NCI-H146 (cell line): ENCODE data around the gene TOMM40L.
A peak's percentile ranks its signal among the peaks of the same experiment; 100 is the strongest.
"Not testable (repeated sequence)": the region's sequence is repeated elsewhere in the genome, so short reads cannot be mapped to it uniquely, and the experiment has no call there.

ENCODE experiments used
- DNase-seq: peaks from one replicate; lab custom pipeline; 2025; lab: John Stamatoyannopoulos, UW

TOMM40L gene

GRCh38 chr1:161222175-161223019 is 3.5 kb upstream of the TOMM40L start:
- no peak for DNase-seq

- no peak for DNase-seq
Observed at GRCh38 chr1:161223805-161224694, 1.8 kb upstream of the TOMM40L start.

GRCh38 chr1:161224695-161225087 is 1.2 kb upstream of the TOMM40L start:
- not testable (repeated sequence) for DNase-seq

- DNase-seq: no peak
Observed at GRCh38 chr1:161225178-161225533, 704 bp upstream of the TOMM40L start.

GRCh38 chr1:161226320-161226711 is 456 bp downstream of the TOMM40L start:
- DNase-seq: peak; percentile 37

GRCh38 chr1:161226759-161227158 is 899 bp downstream of the TOMM40L start:
- no peak for DNase-seq

GRCh38 chr1:161227196-161227871 is 1.5 kb downstream of the TOMM40L start:
- DNase-seq: peak; percentile 79

GRCh38 chr1:161228032-161228431 is 2.2 kb downstream of the TOMM40L start:
- no peak for DNase-seq

GRCh38 chr1:161229896-161230295 is 4.0 kb downstream of the TOMM40L start:
- DNase-seq: peak; percentile 21

- DNase-seq: no peak
Observed at GRCh38 chr1:161230762-161231161, 4.9 kb downstream of the TOMM40L start.

GRCh38 chr1:161233102-161233501 is 7.2 kb downstream of the TOMM40L start:
- no peak for DNase-seq

- no peak for DNase-seq
Observed at GRCh38 chr1:161235957-161236775, 10.3 kb downstream of the TOMM40L start.

- DNase-seq: no peak
Observed at GRCh38 chr1:161238039-161238473, 12.2 kb downstream of the TOMM40L start, which contains the start of gene NR1I3. NR1I3 (minus strand) TSS chr1:161238203; CDS start chr1:161236565, 1,638 bp downstream.

GRCh38 chr1:161241682-161242081 is 15.8 kb downstream of the TOMM40L start:
- DNase-seq: no peak

GRCh38 chr1:161242313-161242712 is 16.5 kb downstream of the TOMM40L start:
- no peak for DNase-seq

GRCh38 chr1:161244888-161245287 is 19.0 kb downstream of the TOMM40L start:
- no peak for DNase-seq

GRCh38 chr1:161250100-161250499 is 24.2 kb downstream of the TOMM40L start:
- not testable (repeated sequence) for DNase-seq

GRCh38 chr1:161250829-161251228 is 25.0 kb downstream of the TOMM40L start:
- DNase-seq: no peak

- DNase-seq: no peak
Observed at GRCh38 chr1:161251579-161251978, 25.7 kb downstream of the TOMM40L start.

- not testable (repeated sequence) for DNase-seq
Observed at GRCh38 chr1:161255302-161255701, 29.4 kb downstream of the TOMM40L start.

- DNase-seq: not testable (repeated sequence)
Observed at GRCh38 chr1:161255955-161256520, 30.2 kb downstream of the TOMM40L start.
